Astrocyte (in vitro differentiated cells and primary cell): ENCODE results near the gene TRAPPC12. TPM values are rescaled to one million over a fixed set of nuclear protein-coding genes. Genes with fewer than 3 reads are reported as not detected.

ENCODE experiments used
- DNase-seq: peaks from one replicate; pipeline ENCODE4 v3.0.0-alpha.2; 2010; ENCODE audit warnings: low read depth
- FAIRE-seq: peaks from 2 replicates; lab custom pipeline; 2011; peaks lifted over from hg19 to GRCh38; lab: Jason Lieb, UNC
- H2AFZ ChIP-seq: 2 replicates; pipeline ENCODE4 v1.6.0; 2012; ENCODE audit warnings: low read depth, low read length, inconsistent platforms
- H3K27ac ChIP-seq: 2 replicates; pipeline ENCODE4 v1.5.1; 2011; ENCODE audit warnings: low read depth, low read length, inconsistent platforms
- H3K27me3 ChIP-seq: 2 replicates; pipeline ENCODE4 v1.6.0; 2011; ENCODE audit warnings: low read length, inconsistent platforms; ENCODE audit not compliant: insufficient read depth
- H3K36me3 ChIP-seq: 2 replicates; pipeline ENCODE4 v1.5.1; 2011; ENCODE audit warnings: low read length, inconsistent platforms; ENCODE audit not compliant: insufficient read depth
- H3K4me1 ChIP-seq: 2 replicates; pipeline ENCODE4 v1.5.1; 2011; ENCODE audit warnings: low read length, inconsistent platforms; ENCODE audit not compliant: insufficient read depth
- H3K4me2 ChIP-seq: 2 replicates; pipeline ENCODE4 v1.6.0; 2012; ENCODE audit warnings: low read length, inconsistent platforms
- H3K4me3 ChIP-seq: 2 replicates; pipeline ENCODE4 v1.5.1; 2011; ENCODE audit warnings: low read depth, mild to moderate bottlenecking, low read length, inconsistent platforms; ENCODE audit not compliant: insufficient read depth
- H3K79me2 ChIP-seq: 2 replicates; pipeline ENCODE4 v1.6.0; 2012; ENCODE audit warnings: mild to moderate bottlenecking, low read length, inconsistent platforms; ENCODE audit not compliant: insufficient read depth
- H3K9ac ChIP-seq: 2 replicates; pipeline ENCODE4 v1.6.0; 2012; ENCODE audit warnings: mild to moderate bottlenecking, low read length, inconsistent platforms
- H3K9me3 ChIP-seq: 2 replicates; pipeline ENCODE4 v1.5.1; 2012; ENCODE audit warnings: low read depth, mild to moderate bottlenecking, low read length, inconsistent platforms; ENCODE audit not compliant: insufficient read depth
- H4K20me1 ChIP-seq: 2 replicates; pipeline ENCODE4 v1.6.0; 2012; ENCODE audit warnings: low read length, inconsistent platforms; ENCODE audit not compliant: insufficient read depth
- H3K27ac Mint-ChIP-seq: one replicate; pipeline ENCODE4 v1.8.0; 2021; ENCODE audit warnings: mild to moderate bottlenecking, mixed read lengths; ENCODE audit not compliant: unreplicated experiment
- H3K27me3 Mint-ChIP-seq: one replicate; pipeline ENCODE4 v1.8.0; 2021; ENCODE audit warnings: low read depth, mixed read lengths; ENCODE audit not compliant: unreplicated experiment
- H3K36me3 Mint-ChIP-seq: one replicate; pipeline ENCODE4 v1.8.0; 2021; ENCODE audit warnings: low read depth, mixed read lengths; ENCODE audit not compliant: unreplicated experiment
- H3K4me1 Mint-ChIP-seq: one replicate; pipeline ENCODE4 v1.8.0; 2021; ENCODE audit warnings: low read depth, mixed read lengths; ENCODE audit not compliant: unreplicated experiment
- H3K4me3 Mint-ChIP-seq: one replicate; pipeline ENCODE4 v1.8.0; 2021; ENCODE audit warnings: mild to moderate bottlenecking, moderate library complexity, mixed read lengths; ENCODE audit not compliant: unreplicated experiment
- H3K9me3 Mint-ChIP-seq: one replicate; pipeline ENCODE4 v1.8.0; 2021; ENCODE audit warnings: mild to moderate bottlenecking, mixed read lengths; ENCODE audit not compliant: unreplicated experiment
- CTCF ChIP-seq: IDR thresholded peaks from 2 replicates; pipeline ENCODE4 v1.5.1; 2011; ENCODE audit warnings: low read depth, mild to moderate bottlenecking, inconsistent platforms, low read length, moderate library complexity; ENCODE audit not compliant: insufficient read depth
- EZH2 ChIP-seq: IDR thresholded peaks from 2 replicates; pipeline ENCODE4 v1.6.1; 2012; ENCODE audit warnings: mild to moderate bottlenecking, low read length, inconsistent platforms; ENCODE audit not compliant: insufficient read depth
- total RNA-seq: library from RNA; stranded (reverse); gene quantifications from 2 replicates; pipeline ENCODE4 v1.2.1, GENCODE V29; 2021

Gene TRAPPC12
- total RNA-seq, 1 donor from 2014 or later = 62.1 TPM

DNA sequence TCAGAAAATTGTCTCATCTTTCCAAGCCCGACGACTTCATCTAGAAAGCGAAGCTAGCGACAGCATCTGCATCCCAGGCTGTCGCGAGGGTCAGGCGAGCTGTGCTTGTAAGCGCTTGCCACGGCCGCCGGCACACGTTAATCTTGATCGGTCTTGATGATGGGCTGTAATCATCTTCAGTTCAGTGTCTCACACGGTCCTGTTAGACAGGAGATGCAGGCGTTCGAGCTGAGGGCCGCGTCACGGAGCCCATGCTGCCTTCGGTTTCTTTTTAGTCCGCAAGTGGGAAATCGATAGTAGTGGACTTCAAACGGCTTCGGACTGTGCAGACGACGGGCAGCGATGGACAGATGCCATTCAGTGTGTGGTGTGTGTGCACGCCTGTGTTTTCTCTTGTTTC, 96.3 kb downstream of the TRAPPC12 start:
- no peak overlapping the region for H3K9ac ChIP-seq
- H3K4me3 ChIP-seq = no peak overlapping the region
- H3K9me3 Mint-ChIP-seq = no peaks in the 10 kb centered on the region
- H3K27ac Mint-ChIP-seq = no peak overlapping the region
- H3K4me1 Mint-ChIP-seq = peaks cover 7% of the 10 kb centered on the region
- H2AFZ ChIP-seq = no peak overlapping the region
- H3K79me2 ChIP-seq = no peaks in the 10 kb centered on the region
- H3K9me3 ChIP-seq = no peaks in the 10 kb centered on the region
- no peak overlapping the region for H3K4me3 Mint-ChIP-seq
- H3K27me3 ChIP-seq = no peaks in the 10 kb centered on the region
- peaks cover 2% of the 10 kb centered on the region for H3K36me3 Mint-ChIP-seq
- no peak overlapping the region for H3K27ac ChIP-seq
- peaks cover 10% of the 10 kb centered on the region for H3K36me3 ChIP-seq
- peaks cover 6% of the 10 kb centered on the region for H3K4me1 ChIP-seq
- no peaks in the 10 kb centered on the region for H3K27me3 Mint-ChIP-seq
- H3K4me2 ChIP-seq = no peak overlapping the region
- DNase-seq = no peak
- TF ChIP-seq CTCF (no peak), EZH2 (no peak)
- no peaks in the 10 kb centered on the region for H4K20me1 ChIP-seq
- no peak for FAIRE-seq

- H4K20me1 ChIP-seq = no peaks in the 10 kb centered on the region
- TF ChIP-seq EZH2 (no peak), CTCF (no peak)
- FAIRE-seq = no peak
- peaks cover under 1% of the 10 kb centered on the region for H3K4me1 Mint-ChIP-seq
- peaks cover 10% of the 10 kb centered on the region for H3K36me3 ChIP-seq
- no peaks in the 10 kb centered on the region for H3K27me3 Mint-ChIP-seq
- no peak overlapping the region for H2AFZ ChIP-seq
- H3K36me3 Mint-ChIP-seq = peaks cover under 1% of the 10 kb centered on the region
- no peak overlapping the region for H3K27ac ChIP-seq
- no peaks in the 10 kb centered on the region for H3K9me3 ChIP-seq
- no peak overlapping the region for H3K9ac ChIP-seq
- no peaks in the 10 kb centered on the region for H3K4me1 ChIP-seq
- H3K79me2 ChIP-seq = no peaks in the 10 kb centered on the region
- H3K4me3 Mint-ChIP-seq = no peak overlapping the region
- no peak overlapping the region for H3K4me2 ChIP-seq
- H3K9me3 Mint-ChIP-seq = no peaks in the 10 kb centered on the region
- no peak overlapping the region for H3K4me3 ChIP-seq
- peak; percentile 17 for DNase-seq
- no peaks in the 10 kb centered on the region for H3K27me3 ChIP-seq
- H3K27ac Mint-ChIP-seq = peak overlapping the region; percentile 53
Measured at GRCh38 chr2:3476321-3476984, 97.0 kb downstream of the TRAPPC12 start.

DNA sequence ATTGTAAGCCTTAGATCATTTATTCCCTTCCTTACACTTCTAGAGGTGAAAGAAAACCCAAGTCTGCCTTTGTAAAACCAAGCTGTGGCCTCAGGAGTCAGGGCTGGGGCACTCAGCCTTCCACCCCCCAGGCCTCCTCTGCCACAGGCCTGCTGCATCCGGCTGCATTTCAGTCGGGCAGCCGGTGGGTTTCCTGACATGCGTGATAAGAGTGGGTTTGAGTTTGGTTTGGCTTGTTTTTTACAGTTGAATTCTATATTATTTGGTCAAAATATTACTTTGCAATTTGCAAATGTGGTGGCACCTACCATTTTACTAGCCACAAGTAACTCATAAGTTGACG, 97.5 kb downstream of the TRAPPC12 start:
- H2AFZ ChIP-seq = no peak overlapping the region
- H3K36me3 ChIP-seq = peaks cover 10% of the 10 kb centered on the region
- Mint-ChIP-seq H3K4me3 (no peak overlapping the region), H3K27ac (peak overlapping the region; percentile 53), H3K4me1 (no peaks in the 10 kb centered on the region), H3K36me3 (peaks cover under 1% of the 10 kb centered on the region), H3K9me3 (no peaks in the 10 kb centered on the region), H3K27me3 (no peaks in the 10 kb centered on the region)
- no peaks in the 10 kb centered on the region for H4K20me1 ChIP-seq
- no peaks in the 10 kb centered on the region for H3K79me2 ChIP-seq
- DNase-seq (no peak), FAIRE-seq (no peak)
- H3K27ac ChIP-seq = no peak overlapping the region
- H3K27me3 ChIP-seq = no peaks in the 10 kb centered on the region
- no peaks in the 10 kb centered on the region for H3K9me3 ChIP-seq
- H3K4me2 ChIP-seq = no peak overlapping the region
- no peak overlapping the region for H3K9ac ChIP-seq
- TF ChIP-seq EZH2 = no peak
- TF ChIP-seq CTCF = no peak
- H3K4me3 ChIP-seq = no peak overlapping the region
- no peaks in the 10 kb centered on the region for H3K4me1 ChIP-seq
